Lower lobe of right lung (tissue), 2 donors: ENCODE data around the gene DET1. TPM values are rescaled to one million over a fixed set of nuclear protein-coding genes. Genes with fewer than 3 reads are reported as not detected.

Experiments
- ATAC-seq, 2 donors: fragments of 200-7000 bp; cut with Tn5 transposase; one replicate each; pipeline ENCODE4 v1.9.1; 2020 to 2022; ENCODE audit warnings: mild to moderate bottlenecking in 2 of 2, moderate library complexity in 2 of 2
- DNase-seq: peaks from one replicate; pipeline ENCODE4 v3.0.0-alpha.2; 2020
- H3K27ac ChIP-seq: fragments of 200-600 bp; one replicate; pipeline ENCODE4 v1.8.0; 2022
- H3K27me3 ChIP-seq: fragments of 200-600 bp; one replicate; pipeline ENCODE4 v1.8.0; 2022; ENCODE audit warnings: low read depth
- H3K36me3 ChIP-seq: fragments of 200-600 bp; one replicate; pipeline ENCODE4 v1.8.0; 2022; ENCODE audit warnings: mild to moderate bottlenecking
- H3K4me1 ChIP-seq: fragments of 200-600 bp; one replicate; pipeline ENCODE4 v1.8.0; 2022
- H3K4me3 ChIP-seq: fragments of 200-600 bp; one replicate; pipeline ENCODE4 v1.8.0; 2022; ENCODE audit warnings: mild to moderate bottlenecking
- H3K9me3 ChIP-seq: fragments of 200-600 bp; one replicate; pipeline ENCODE4 v1.8.0; 2022
- CTCF ChIP-seq: fragments of 200-600 bp; IDR thresholded peaks from one replicate; pipeline ENCODE4 v1.8.0; 2022; ENCODE audit warnings: antibody characterized with exemption, mild to moderate bottlenecking
- intact Hi-C: fragments of 100-400 bp; cut with DNase I; formaldehyde crosslinking; loops from one replicate; pipeline ENCODE4 v1.11.0; 2022
- long read RNA-seq: library from polyadenylated mRNA; unstranded; transcript quantifications from one replicate; pipeline ENCODE4 v2.0.0, GENCODE V29; 2021
- total RNA-seq: library from RNA; stranded (reverse); fragmentation: NEBNext Ultra II Directional; extraction: Animal tissue kit (Norgen Biotek cat#: 25700); gene quantifications from one replicate; pipeline ENCODE4 v1.2.1, GENCODE V29; 2021
- donor health status: DM: no; HTN: yes; CAD: no; lungs with severe emphysema.

DET1 gene
- 5.0 TPM for total RNA-seq
- long read RNA-seq, partial matches to known transcripts: 3 of 6 reads
- long read RNA-seq, other reads (novel, unspliced or antisense): 2 of 6 reads

DNA sequence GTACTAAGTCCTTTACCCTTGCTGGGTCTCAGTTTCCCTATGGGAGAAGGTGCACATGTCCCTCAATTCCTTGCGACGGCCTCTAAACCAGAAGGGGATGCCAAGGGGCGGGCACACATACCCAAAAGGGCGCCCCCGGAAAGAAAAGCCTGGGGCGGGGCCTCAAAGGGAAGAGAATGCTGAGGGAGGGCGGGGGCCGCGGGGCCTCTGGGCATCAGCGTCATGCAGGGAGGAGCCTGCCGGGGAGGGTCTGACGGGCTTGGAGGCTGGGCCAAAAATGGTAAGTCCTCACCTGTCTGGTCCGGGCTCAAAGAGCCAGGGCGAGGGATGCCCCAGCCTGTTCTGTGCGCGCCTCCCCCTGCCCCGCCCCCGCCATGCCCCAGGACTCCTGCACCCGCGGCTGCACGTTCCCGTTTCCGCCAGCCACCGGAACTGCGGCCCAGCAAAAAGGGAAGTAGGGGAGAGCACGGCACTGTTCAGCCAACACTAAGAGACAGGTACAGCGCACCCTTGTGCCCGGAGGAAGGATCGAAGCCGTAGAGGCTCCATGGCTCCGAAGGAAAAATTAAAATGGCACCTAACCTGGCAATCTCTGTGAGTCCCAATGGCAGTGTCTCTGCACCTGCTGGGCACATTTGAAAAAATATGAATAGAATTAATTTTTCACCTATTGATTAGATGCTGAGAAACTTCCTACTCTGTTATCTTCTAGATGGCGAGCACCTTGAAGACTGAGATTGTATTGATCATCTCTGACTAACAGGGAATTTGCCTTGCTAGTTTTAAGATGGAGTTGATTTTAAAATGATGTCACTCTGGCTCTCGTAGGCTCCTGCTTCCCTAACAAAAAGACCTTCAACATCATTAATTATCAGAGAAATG is at the start of gene DET1:
Gene DET1 (minus strand): TSS at position 434 of the 882 bp plus-strand sequence. CDS start 14,976 bp downstream, outside the sequence.
- no peaks in the 10 kb centered on the region for H3K9me3 ChIP-seq
- H3K4me3 ChIP-seq: peak within 1 kb of the TSS; percentile 79
- ATAC-seq: peak; percentile 100
- TF ChIP-seq CTCF: peak; percentile 78
- intact Hi-C loops: no loop called here
- H3K4me1 ChIP-seq: no peaks in the 10 kb centered on the region
- peak within 1 kb of the TSS; percentile 84 for H3K27ac ChIP-seq
- no peaks in the 10 kb centered on the region for H3K36me3 ChIP-seq
- H3K27me3 ChIP-seq: no peaks in the 10 kb centered on the region
- DNase-seq: peak; percentile 97

- intact Hi-C loops: no loop called here
- DNase-seq: no peak
- Histone ChIP-seq H3K27ac (no peak overlapping the region), H3K9me3 (no peaks in the 10 kb centered on the region), H3K4me3 (no peak overlapping the region), H3K4me1 (no peaks in the 10 kb centered on the region), H3K36me3 (no peaks in the 10 kb centered on the region), H3K27me3 (no peaks in the 10 kb centered on the region)
- ATAC-seq: no peak
- no peak for TF ChIP-seq CTCF
These were observed 44.9 kb upstream of the DET1 start for GRCh38 chr15:88591384-88591783.

GRCh38 chr15:88590759-88591158 is 44.3 kb upstream of the DET1 start:
- Histone ChIP-seq H3K4me1 (no peaks in the 10 kb centered on the region), H3K27me3 (no peaks in the 10 kb centered on the region), H3K27ac (no peak overlapping the region), H3K9me3 (no peaks in the 10 kb centered on the region), H3K4me3 (no peak overlapping the region), H3K36me3 (no peaks in the 10 kb centered on the region)
- DNase-seq (no peak), ATAC-seq (no peak)
- intact Hi-C loops: no loop called here
- TF ChIP-seq CTCF: no peak

GRCh38 chr15:88586401-88587162 is 40.1 kb upstream of the DET1 start:
- intact Hi-C loops: no loop called here
- no peak overlapping the region for H3K27ac ChIP-seq
- H3K27me3 ChIP-seq: no peaks in the 10 kb centered on the region
- DNase-seq (no peak), ATAC-seq (no peak)
- TF ChIP-seq CTCF: no peak
- H3K36me3 ChIP-seq: no peaks in the 10 kb centered on the region
- H3K9me3 ChIP-seq: no peaks in the 10 kb centered on the region
- no peak overlapping the region for H3K4me3 ChIP-seq
- no peaks in the 10 kb centered on the region for H3K4me1 ChIP-seq

- H3K27me3 ChIP-seq: no peaks in the 10 kb centered on the region
- no peak for TF ChIP-seq CTCF
- H3K9me3 ChIP-seq: no peaks in the 10 kb centered on the region
- H3K36me3 ChIP-seq: no peaks in the 10 kb centered on the region
- DNase-seq (no peak), ATAC-seq (no peak)
- H3K27ac ChIP-seq: no peak overlapping the region
- intact Hi-C loops: no loop called here
- H3K4me1 ChIP-seq: no peaks in the 10 kb centered on the region
- no peak overlapping the region for H3K4me3 ChIP-seq
These were observed 34.1 kb upstream of the DET1 start for GRCh38 chr15:88580532-88580931.
